Lower leg skin (tissue), 4 donors: ENCODE measurements around the gene C14orf132. TPM values are rescaled to one million over a fixed set of nuclear protein-coding genes. Genes with fewer than 3 reads are reported as not detected.

Experiments
- DNase-seq, 2 donors: peaks; one replicate each; pipeline ENCODE4 v3.0.0-alpha.2; 2019; ENCODE audit warnings: low spot score in 2 of 2
- H3K4me3 ChIP-seq: fragments of 200-600 bp; sonication (generic); 2 replicates; pipeline ENCODE4 v1.5.1; 2017; ENCODE audit warnings: mild to moderate bottlenecking, low read depth; ENCODE audit not compliant: poor library complexity, severe bottlenecking
- CTCF ChIP-seq, 3 donors: fragments of 450-650 bp; IDR thresholded peaks; one replicate each; pipeline ENCODE4 v1.5.1; 2016; ENCODE audit warnings: antibody characterized with exemption in 3 of 3, mild to moderate bottlenecking in 3 of 3, moderate library complexity in 2 of 3
- POLR2A ChIP-seq, 2 donors: fragments of 450-650 bp; IDR thresholded peaks; one replicate each; pipeline ENCODE4 v1.6.1; 2016 to 2017; ENCODE audit warnings: antibody characterized with exemption in 2 of 2, mild to moderate bottlenecking in 1 of 2, moderate library complexity in 1 of 2
- WGBS, 2 donors: methylation state at CpG; one replicate each; pipeline ENCODE4 v1.1.5; 2018; 5-methylcytosine and 5-hydroxymethylcytosine counted together
- intact Hi-C: fragments of 100-400 bp; cut with DNase I; formaldehyde crosslinking; loops from one replicate; pipeline ENCODE4 v1.15.0; 2023; ENCODE audit warnings: low total_unique reads
- total RNA-seq, 4 donors: library from RNA; depleted of rRNA; stranded (reverse); fragments of >200 nt; gene quantifications; one replicate each; pipeline ENCODE4 v1.1.0, GENCODE V29; 2016

C14orf132 gene
- total RNA-seq, 4 donors from 2014 or later: 9.6 to 24.9 (median 16.6) TPM

DNA sequence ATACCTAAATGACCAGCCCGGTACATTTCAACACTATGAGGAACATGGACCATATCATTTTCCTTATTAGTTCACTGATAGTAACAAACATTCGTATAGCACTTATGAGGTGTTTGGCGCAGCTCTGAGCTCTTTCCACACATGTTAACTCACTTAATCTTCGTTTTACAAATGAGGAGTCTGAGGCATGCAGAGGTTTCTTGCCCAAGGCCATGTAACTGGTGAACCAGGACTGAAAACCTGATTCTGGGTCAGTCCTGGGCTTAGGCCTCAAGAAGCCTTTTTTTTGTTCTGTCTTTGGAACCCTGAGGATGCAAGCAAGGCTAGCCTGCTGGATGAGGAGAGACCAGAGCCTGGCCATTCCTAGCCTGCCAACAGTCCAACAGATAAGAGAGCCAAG is 55.0 kb downstream of the C14orf132 start:
- TF ChIP-seq POLR2A (IDR thresholded peaks at IDR 0.05): no peak
- no peak for TF ChIP-seq CTCF (IDR thresholded peaks at IDR 0.05)
- 76 to 86% methylated on average over 4 of the region's 4 CpGs for WGBS, 2 donors
- DNase-seq: peak in 1 of 2 donors; percentile 48
- intact Hi-C loops: loop anchor here (10.0 kb wide), 1 partner anchor 331 kb away; no protein-coding TSS in a partner anchor
- no peak overlapping the region for H3K4me3 ChIP-seq

DNA sequence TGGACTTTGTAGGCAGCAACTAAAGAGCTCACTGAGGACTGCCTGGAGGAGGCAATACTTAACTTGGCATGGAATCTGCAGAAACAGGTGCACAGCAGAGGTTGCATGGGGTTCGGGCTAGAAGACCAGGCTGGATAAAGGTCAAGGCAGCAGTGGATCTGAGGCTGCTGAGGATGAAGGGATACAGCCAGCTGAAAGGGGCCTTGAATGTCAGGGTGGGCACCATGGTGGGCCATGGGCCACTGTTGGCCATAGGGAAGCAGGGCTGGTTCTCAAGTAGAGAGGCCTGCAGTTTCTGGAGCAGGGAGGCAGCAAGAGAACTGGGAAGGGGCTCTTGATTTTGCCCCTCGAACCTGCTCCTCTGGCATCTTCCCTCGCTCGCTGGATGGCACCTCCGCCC is 55.5 kb downstream of the C14orf132 start:
- TF ChIP-seq CTCF (IDR thresholded peaks at IDR 0.05) (no peak), POLR2A (IDR thresholded peaks at IDR 0.05) (no peak)
- H3K4me3 ChIP-seq: no peak overlapping the region
- intact Hi-C loops: loop anchor here (5.0 to 10.0 kb wide), 2 partner anchors 97 to 330 kb away; no protein-coding TSS in a partner anchor
- peak in 1 of 2 donors; percentile 28 for DNase-seq
- WGBS, 2 donors: 97 to 100% methylated on average over 5 of the region's 5 CpGs

DNA sequence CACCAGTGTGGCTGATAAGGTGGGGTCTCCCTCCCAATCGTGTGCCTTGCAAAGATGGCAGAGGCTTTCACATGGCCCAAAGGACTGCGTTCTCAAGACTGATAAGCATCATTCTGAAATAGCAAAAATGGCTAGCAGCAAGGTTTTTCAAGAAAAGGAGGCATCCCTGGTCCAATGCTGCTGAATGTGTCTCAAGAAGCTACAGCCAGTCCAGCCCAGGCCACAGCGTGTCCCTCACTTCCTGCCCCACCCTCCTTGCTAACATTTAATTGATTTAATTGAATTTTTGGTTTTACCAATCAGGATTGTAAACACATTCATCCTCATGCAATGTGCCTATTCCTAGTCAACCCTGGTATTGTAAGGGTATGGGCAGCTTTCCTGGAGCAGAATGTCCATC is 55.9 kb downstream of the C14orf132 start:
- 67 to 79% methylated on average over 3 of the region's 3 CpGs for WGBS, 2 donors
- TF ChIP-seq POLR2A (IDR thresholded peaks at IDR 0.05): no peak
- TF ChIP-seq CTCF (IDR thresholded peaks at IDR 0.05): no peak
- DNase-seq: peak in 1 of 2 donors; percentile 67
- no peak overlapping the region for H3K4me3 ChIP-seq
- intact Hi-C loops: loop anchor here (5.0 to 10.0 kb wide), 2 partner anchors 98 to 330 kb away; no protein-coding TSS in a partner anchor

GRCh38 chr14:96095581-96096476 is 56.7 kb downstream of the C14orf132 start:
- peak in 1 of 2 donors; percentile 87 for DNase-seq
- intact Hi-C loops: loop anchor here (5.0 to 10.0 kb wide), 2 partner anchors 99 to 329 kb away; no protein-coding TSS in a partner anchor
- no peak for TF ChIP-seq POLR2A (IDR thresholded peaks at IDR 0.05)
- TF ChIP-seq CTCF (IDR thresholded peaks at IDR 0.05): no peak
- no peak overlapping the region for H3K4me3 ChIP-seq
- 30 to 38% methylated on average over 15 to 16 of the region's 16 CpGs for WGBS, 2 donors

DNA sequence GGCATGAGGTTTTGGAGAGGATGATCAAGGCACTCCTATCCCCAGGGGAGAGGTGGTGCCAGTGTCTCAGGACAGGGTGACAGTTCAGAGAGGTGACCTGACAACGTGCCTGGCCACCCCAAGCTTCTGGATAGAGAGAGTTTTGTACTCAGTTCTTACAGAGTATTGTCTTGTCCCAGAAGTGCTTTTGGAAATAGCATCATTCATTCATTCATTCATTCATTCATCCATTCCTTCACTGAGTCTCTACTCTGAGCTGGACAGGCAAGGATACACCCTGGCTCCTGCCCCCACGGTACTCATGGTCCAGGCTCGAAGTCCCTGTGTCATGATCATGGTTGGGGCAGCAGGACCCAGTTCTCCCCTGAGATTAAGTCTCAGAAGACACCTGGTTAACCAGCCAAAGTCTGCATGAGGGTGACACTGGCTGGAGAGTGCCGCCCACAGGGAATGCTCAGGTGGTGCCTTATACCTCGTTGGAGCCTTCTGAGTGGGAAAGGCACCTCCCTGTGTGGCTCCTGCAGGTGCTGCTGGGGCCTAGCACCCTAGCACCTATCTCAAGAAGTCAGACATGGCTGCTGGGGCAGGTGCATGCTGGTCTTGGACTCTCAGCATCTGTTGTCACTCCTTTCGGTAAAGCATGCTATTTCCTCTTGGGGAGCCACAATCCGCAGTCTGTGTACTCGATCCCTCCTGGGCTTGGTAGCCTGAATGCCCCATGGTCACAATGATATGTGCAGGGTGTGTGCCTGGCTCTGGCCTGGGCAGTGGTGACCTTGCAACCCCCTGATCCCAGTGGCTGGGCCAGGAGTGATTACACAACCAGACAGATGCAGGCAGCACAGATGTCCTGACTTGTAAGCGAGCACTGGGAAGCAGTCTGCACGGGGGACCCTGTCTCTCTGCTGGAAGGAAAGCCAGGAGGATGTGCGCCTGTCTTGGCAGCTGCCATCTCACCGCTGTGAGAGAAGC is 57.8 kb downstream of the C14orf132 start:
- WGBS, 2 donors: 57 to 63% methylated on average over 10 to 11 of the region's 12 CpGs
- H3K4me3 ChIP-seq: no peak overlapping the region
- intact Hi-C loops: loop anchor here (5.0 to 10.0 kb wide), 2 partner anchors 100 to 328 kb away; no protein-coding TSS in a partner anchor
- no peak for TF ChIP-seq POLR2A (IDR thresholded peaks at IDR 0.05)
- TF ChIP-seq CTCF (IDR thresholded peaks at IDR 0.05): no peak
- peak in 1 of 2 donors; percentile 80 for DNase-seq
